Measurements from ENCODE around the gene ZNF385D.

Gene ZNF385D

DNA sequence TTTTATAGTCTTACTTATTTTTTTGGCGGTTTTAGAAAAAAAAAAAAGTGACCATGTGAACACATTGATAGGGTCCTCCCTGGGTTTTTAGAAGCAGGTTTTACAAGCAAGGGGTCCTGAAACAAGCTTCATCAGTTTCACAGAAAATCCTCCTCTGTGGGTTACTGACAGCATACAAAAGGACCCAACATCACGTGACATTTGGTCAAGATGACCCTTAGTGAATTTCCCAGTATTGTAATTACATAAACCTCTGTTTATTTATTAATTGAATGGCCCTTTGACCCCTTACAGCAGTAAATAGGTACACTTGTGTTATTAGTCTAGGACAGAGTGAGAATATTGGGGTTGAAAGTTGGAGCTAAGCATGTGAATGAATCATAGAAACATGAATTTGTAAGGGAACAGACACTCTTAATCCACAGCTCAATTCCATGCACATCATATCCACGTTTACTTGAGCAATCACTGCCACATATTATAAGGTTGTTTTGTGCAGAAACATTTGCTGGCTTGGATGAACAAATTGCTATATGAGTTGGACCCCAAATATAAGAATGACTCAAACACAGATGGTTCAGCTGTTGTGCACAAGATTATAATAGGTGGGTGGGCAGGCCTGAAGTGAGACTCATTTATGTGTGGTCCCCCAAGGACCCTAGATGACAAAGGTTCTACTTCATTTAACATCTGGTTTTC lies 137.5 kb downstream of the ZNF385D start:
- DNase-seq (ENCODE audit: low read depth in 2 of 2) = no peak

GRCh38 chr3:21601178-21601577 lies 149.8 kb downstream of the ZNF385D start:
- DNase-seq (ENCODE audit: low read depth in 2 of 2) = no peak

GRCh38 chr3:21599890-21600289 lies 151.1 kb downstream of the ZNF385D start:
- DNase-seq (ENCODE audit: low read depth in 2 of 2) = no peak

- DNase-seq (ENCODE audit: low read depth in 2 of 2) = no peak
Measured at GRCh38 chr3:21592828-21593227, 158.2 kb downstream of the ZNF385D start.

- no peak for DNase-seq (ENCODE audit: low read depth in 2 of 2)
Measured at GRCh38 chr3:21587894-21588293, 163.1 kb downstream of the ZNF385D start.

GRCh38 chr3:21585216-21585740 lies 165.7 kb downstream of the ZNF385D start:
- DNase-seq (ENCODE audit: low read depth in 2 of 2) = no peak

DNA sequence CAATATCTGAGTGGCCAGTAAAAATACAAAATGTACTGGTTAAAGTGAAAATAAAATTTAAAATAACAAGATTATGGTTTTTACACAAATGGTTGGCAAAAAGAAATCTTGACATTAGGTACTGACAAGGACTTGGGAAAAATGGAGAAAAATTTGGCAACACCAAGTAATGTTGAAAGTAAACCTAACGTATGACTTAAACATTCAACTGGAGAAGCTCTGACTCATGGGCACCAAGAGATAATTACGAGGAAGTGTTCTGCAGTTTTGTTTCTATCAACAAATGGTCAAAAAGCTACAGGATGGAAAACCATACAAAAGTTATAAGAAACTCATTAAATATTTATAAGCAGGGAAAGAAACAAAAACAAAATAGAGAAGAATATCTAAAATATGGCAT lies 177.7 kb downstream of the ZNF385D start:
- no peak for DNase-seq (ENCODE audit: low read depth in 2 of 2)

DNA sequence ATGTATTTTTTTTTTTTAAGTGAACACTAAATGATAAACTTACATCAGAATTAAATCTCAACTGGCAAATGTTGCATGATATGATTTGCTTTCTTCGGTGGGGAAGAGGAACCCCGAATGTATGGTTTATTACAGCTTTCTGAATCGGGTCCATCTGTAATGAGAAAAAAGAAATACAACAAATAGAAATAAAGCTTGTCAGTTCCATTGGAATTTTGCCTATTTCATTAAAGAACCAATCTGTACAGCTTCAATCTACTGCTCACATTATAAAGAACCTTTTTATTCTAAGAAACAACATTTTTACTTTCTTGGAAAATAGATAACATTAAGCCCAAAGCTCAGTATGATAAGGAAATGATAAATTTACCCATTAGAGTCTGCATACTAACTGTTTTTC lies 186.5 kb downstream of the ZNF385D start:
- no peak for DNase-seq (ENCODE audit: low read depth in 2 of 2)

GRCh38 chr3:21562243-21562642 lies 188.8 kb downstream of the ZNF385D start:
- no peak for DNase-seq (ENCODE audit: low read depth in 2 of 2)

DNA sequence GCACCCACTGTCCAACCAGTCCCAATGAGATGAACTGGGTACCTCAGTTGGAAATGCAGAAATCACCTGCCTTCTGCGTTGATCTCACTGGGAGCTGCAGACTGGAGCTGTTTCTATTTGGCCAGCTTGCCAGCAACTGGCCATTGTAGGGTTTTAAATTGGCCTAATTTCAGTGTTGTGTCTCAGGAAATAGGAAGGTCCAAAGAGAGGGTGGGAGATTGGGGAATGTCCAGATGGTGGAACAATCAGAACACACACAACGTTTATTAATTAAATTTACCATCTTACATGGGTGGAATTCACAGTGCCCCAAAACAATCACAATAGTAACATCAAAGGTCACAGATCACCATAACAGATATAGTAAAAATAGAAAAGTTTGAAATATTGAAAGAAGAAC lies 189.5 kb downstream of the ZNF385D start:
- no peak for DNase-seq (ENCODE audit: low read depth in 2 of 2)

DNA sequence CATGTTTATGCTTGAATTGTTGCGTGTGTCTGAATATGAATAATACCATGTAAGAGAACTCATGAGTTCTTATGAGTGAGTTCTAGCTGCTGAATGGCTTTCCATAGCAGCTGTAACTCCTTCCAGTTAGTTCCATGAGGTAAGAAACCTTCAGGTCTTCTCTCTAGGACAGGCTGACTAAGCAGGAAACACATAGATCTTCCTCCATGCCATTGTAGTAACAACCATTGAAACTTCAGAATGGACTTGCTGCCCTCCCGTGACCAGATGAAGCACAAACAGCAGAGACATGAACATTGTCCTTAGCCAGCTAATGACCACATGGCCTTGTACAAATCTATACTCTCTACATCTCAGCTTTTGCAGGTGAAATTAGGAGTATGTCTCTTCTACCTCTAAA lies 200.0 kb downstream of the ZNF385D start:
- DNase-seq (ENCODE audit: low read depth in 2 of 2) = no peak

- DNase-seq (ENCODE audit: low read depth in 2 of 2) = no peak
Measured at GRCh38 chr3:21544076-21544462, 206.9 kb downstream of the ZNF385D start.

DNA sequence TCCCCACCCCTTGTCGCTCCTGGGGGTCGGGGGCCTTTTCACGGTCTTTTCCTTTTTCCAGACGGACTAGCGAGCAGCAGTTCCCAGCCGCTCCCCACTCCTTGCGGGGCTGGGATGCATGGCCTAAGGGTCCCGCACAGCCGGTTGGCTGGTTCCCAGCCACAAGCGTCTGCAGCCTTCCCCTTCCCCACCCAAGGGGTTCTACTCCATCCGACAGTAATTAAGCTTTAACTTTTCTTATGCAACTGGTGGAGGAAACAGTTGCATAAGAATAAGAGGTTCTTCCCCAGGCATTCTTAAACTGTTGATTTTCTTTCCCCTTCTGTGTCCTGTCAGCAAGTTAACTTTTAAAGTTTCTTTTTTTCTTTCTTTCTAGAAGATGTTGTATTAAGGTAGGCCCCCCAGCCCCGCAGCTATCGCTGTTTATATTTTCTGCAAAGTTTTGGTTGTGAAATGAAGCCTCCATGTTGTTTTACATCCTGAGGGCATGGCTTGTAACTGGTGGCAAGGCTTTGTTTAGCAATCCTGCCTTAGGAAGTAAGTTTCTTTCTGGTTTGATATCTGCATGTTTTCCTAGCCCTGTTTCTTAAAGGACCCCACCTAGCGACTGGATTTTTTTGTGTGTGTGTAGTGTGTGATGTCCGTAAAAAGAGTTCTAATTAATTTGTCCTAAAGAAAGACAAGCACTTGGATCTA lies 207.5 kb downstream of the ZNF385D start:
- no peak for DNase-seq (ENCODE audit: low read depth in 2 of 2)

- no peak for DNase-seq (ENCODE audit: low read depth in 2 of 2)
Measured at GRCh38 chr3:21542656-21543379, 208.2 kb downstream of the ZNF385D start.

DNA sequence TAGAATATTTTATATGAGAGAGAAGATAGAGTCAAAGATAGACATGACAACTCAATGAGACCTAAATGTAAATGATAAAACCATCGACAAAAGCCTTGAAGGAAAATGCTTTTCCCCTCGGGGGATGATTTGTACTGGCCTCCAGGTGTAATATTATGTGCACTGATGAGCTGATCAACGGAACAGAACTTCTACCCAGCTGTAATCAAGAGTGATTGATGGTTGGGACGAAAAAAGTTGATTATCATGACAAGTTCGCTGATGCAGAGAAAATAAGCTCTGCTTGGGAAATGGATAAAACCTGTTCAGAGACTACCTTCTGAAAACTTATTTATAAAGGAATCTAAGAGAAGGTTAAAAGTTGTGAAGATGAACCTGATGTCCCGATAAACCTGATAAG lies 210.7 kb downstream of the ZNF385D start:
- DNase-seq (ENCODE audit: low read depth in 2 of 2) = no peak

- no peak for DNase-seq (ENCODE audit: low read depth in 2 of 2)
Measured at GRCh38 chr3:21534462-21534861, 216.5 kb downstream of the ZNF385D start.

GRCh38 chr3:21533002-21533401 lies 218.0 kb downstream of the ZNF385D start:
- no peak for DNase-seq (ENCODE audit: low read depth in 2 of 2)

- no peak for DNase-seq (ENCODE audit: low read depth in 2 of 2)
Measured at GRCh38 chr3:21531909-21532308, 219.1 kb downstream of the ZNF385D start.

- no peak for DNase-seq (ENCODE audit: low read depth in 2 of 2)
Measured at GRCh38 chr3:21528291-21528995, 222.6 kb downstream of the ZNF385D start.

DNA sequence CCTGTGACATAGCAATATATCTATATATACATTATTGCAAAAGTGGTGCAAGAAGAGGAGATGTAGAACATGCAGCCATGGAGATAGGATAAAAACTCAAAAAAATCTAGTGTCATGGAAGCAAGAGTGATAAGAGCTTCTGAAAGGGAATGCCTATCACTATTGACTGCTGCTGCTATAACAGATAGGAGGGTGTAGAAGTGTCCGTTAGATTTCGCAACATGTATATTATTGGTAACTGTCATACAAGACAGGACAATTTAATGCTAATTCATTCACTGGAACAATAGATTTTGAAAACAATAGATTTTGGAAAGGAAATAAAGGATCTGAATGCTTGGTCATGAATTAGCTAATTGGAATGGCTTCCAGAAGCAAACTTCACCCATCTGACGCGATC lies 224.5 kb downstream of the ZNF385D start:
- no peak for DNase-seq (ENCODE audit: low read depth in 2 of 2)

GRCh38 chr3:21524133-21524532 lies 226.9 kb downstream of the ZNF385D start:
- DNase-seq (ENCODE audit: low read depth in 2 of 2) = no peak
